Tibial artery (tissue), 4 donors: ENCODE measurements around the gene XRCC3.

ENCODE experiments used
- DNase-seq, 2 donors: peaks; one replicate each; pipeline ENCODE4 v3.0.0-alpha.2; 2019
- H3K27ac ChIP-seq, 2 donors: fragments of 200-600 bp; sonication (generic) in 1 of 2; 1 replicate in 1 of 2; 2 replicates in 1 of 2; pipeline ENCODE4 v1.5.1; 2018 to 2019; ENCODE audit warnings: mild to moderate bottlenecking in 1 of 2
- H3K27me3 ChIP-seq, 2 donors: fragments of 200-600 bp; sonication (generic) in 1 of 2; one replicate each; pipeline versions ENCODE4 v1.5.1 to v1.6.0; 2016 to 2019
- H3K36me3 ChIP-seq, 3 donors: fragments of 200-600 bp; sonication (generic) in 2 of 3; one replicate each; pipeline ENCODE4 v1.5.1; 2016 to 2019; ENCODE audit warnings: mild to moderate bottlenecking in 2 of 3
- H3K4me1 ChIP-seq, 4 donors: fragments of 200-600 bp; sonication (generic) in 2 of 4; 1 replicate in 3 of 4; 2 replicates in 1 of 4; pipeline ENCODE4 v1.5.1; 2016 to 2019
- H3K4me3 ChIP-seq, 2 donors: fragments of 200-600 bp; sonication (generic) in 1 of 2; 1 replicate in 1 of 2; 2 replicates in 1 of 2; pipeline ENCODE4 v1.5.1; 2018 to 2019; ENCODE audit warnings: mild to moderate bottlenecking in 2 of 2
- H3K9me3 ChIP-seq, 3 donors: fragments of 200-600 bp; sonication (generic) in 1 of 3; one replicate each; pipeline ENCODE4 v1.5.1; 2016 to 2019
- CTCF ChIP-seq, 2 experiments: fragments of 200-600 bp in 1 of 2; fragments of 450-650 bp in 1 of 2; IDR thresholded peaks; one replicate each; pipeline ENCODE4 v1.5.1; 2017 to 2019; ENCODE audit warnings: antibody characterized with exemption in 2 of 2, mild to moderate bottlenecking in 1 of 2, moderate library complexity in 1 of 2
- intact Hi-C: fragments of 100-400 bp; cut with DNase I; formaldehyde crosslinking; loops from one replicate; pipeline ENCODE4 v1.15.0; 2023; ENCODE audit warnings: low total_unique reads

XRCC3 gene

GRCh38 chr14:103705118-103705503 is 10.1 kb downstream of the XRCC3 start:
- H3K36me3 ChIP-seq = peaks cover 40 to 77% (median 66%) of the 10 kb centered on the region in 3 donors
- peak in 1 of 2 donors; percentile 65 for DNase-seq
- H3K27ac ChIP-seq = no peak overlapping the region
- H3K27me3 ChIP-seq = no peaks in the 10 kb centered on the region
- no peaks in the 10 kb centered on the region for H3K9me3 ChIP-seq
- TF ChIP-seq CTCF (IDR thresholded peaks at IDR 0.05) = no peak
- peaks cover 0 to 34% (median 18%) of the 10 kb centered on the region in 4 donors for H3K4me1 ChIP-seq
- H3K4me3 ChIP-seq = no peak overlapping the region
- intact Hi-C loops = no loop called here

- H3K27ac ChIP-seq = no peak overlapping the region
- DNase-seq = no peak
- intact Hi-C loops = no loop called here
- no peaks in the 10 kb centered on the region for H3K27me3 ChIP-seq
- no peak overlapping the region for H3K4me3 ChIP-seq
- peaks cover 0 to 38% (median 20%) of the 10 kb centered on the region in 4 donors for H3K4me1 ChIP-seq
- peaks cover 40 to 81% (median 70%) of the 10 kb centered on the region in 3 donors for H3K36me3 ChIP-seq
- no peaks in the 10 kb centered on the region for H3K9me3 ChIP-seq
- TF ChIP-seq CTCF (IDR thresholded peaks at IDR 0.05) = no peak
These were observed 10.5 kb downstream of the XRCC3 start for GRCh38 chr14:103704708-103705107.

- DNase-seq = no peak
- peaks cover 40 to 91% (median 80%) of the 10 kb centered on the region in 3 donors for H3K36me3 ChIP-seq
- H3K9me3 ChIP-seq = no peaks in the 10 kb centered on the region
- no peaks in the 10 kb centered on the region for H3K27me3 ChIP-seq
- no peak for TF ChIP-seq CTCF (IDR thresholded peaks at IDR 0.05)
- intact Hi-C loops = no loop called here
- H3K27ac ChIP-seq = no peak overlapping the region
- H3K4me3 ChIP-seq = no peak overlapping the region
- peaks cover 0 to 33% (median 16%) of the 10 kb centered on the region in 4 donors for H3K4me1 ChIP-seq
These were observed 11.5 kb downstream of the XRCC3 start for GRCh38 chr14:103703433-103704385.

- TF ChIP-seq CTCF (IDR thresholded peaks at IDR 0.05) = no peak
- no peak for DNase-seq
- peaks cover 40 to 100% (median 89%) of the 10 kb centered on the region in 3 donors for H3K36me3 ChIP-seq
- H3K27me3 ChIP-seq = no peaks in the 10 kb centered on the region
- H3K4me3 ChIP-seq = no peak overlapping the region
- H3K27ac ChIP-seq = no peak overlapping the region
- intact Hi-C loops = no loop called here
- peaks cover 0 to 33% (median 11%) of the 10 kb centered on the region in 4 donors for H3K4me1 ChIP-seq
- no peaks in the 10 kb centered on the region for H3K9me3 ChIP-seq
These were observed 12.5 kb downstream of the XRCC3 start for GRCh38 chr14:103702497-103703432.

GRCh38 chr14:103702095-103702494 is 13.2 kb downstream of the XRCC3 start:
- Histone ChIP-seq H3K27me3 (no peaks in the 10 kb centered on the region), H3K27ac (no peak overlapping the region), H3K4me1 (peaks cover 5 to 33% (median 17%) of the 10 kb centered on the region in 4 donors), H3K9me3 (no peaks in the 10 kb centered on the region), H3K4me3 (no peak overlapping the region), H3K36me3 (peaks cover 40 to 100% (median 89%) of the 10 kb centered on the region in 3 donors)
- no peak for TF ChIP-seq CTCF (IDR thresholded peaks at IDR 0.05)
- intact Hi-C loops = no loop called here
- no peak for DNase-seq
